GM21717 (cell line): ENCODE results near the gene ABCD4.

ENCODE experiments used
- ATAC-seq: cut with Tn5 transposase; IDR thresholded peaks from one replicate; pipeline ENCODE4 v1.9.1; 2021; ENCODE audit warnings: mild to moderate bottlenecking, moderate library complexity; ENCODE audit not compliant: unreplicated experiment

Gene ABCD4

GRCh38 chr14:74238974-74239847 lies 63.5 kb downstream of the ABCD4 start, which contains the start of gene VSX2:
Gene VSX2, plus strand, starts transcription at chr14:74239449. Its CDS starts 113 bp downstream, at chr14:74239562.
- no peak for ATAC-seq

GRCh38 chr14:74237441-74237840 lies 65.3 kb downstream of the ABCD4 start:
- ATAC-seq, result no peak
